ENCODE data around the gene SLC46A3. TPM values are rescaled to one million over a fixed set of nuclear protein-coding genes. Genes with fewer than 3 reads are reported as not detected.

SLC46A3 gene
- total RNA-seq, 4 donors from 2014 or later: 6.5 to 12.0 (median 9.0) TPM

DNA sequence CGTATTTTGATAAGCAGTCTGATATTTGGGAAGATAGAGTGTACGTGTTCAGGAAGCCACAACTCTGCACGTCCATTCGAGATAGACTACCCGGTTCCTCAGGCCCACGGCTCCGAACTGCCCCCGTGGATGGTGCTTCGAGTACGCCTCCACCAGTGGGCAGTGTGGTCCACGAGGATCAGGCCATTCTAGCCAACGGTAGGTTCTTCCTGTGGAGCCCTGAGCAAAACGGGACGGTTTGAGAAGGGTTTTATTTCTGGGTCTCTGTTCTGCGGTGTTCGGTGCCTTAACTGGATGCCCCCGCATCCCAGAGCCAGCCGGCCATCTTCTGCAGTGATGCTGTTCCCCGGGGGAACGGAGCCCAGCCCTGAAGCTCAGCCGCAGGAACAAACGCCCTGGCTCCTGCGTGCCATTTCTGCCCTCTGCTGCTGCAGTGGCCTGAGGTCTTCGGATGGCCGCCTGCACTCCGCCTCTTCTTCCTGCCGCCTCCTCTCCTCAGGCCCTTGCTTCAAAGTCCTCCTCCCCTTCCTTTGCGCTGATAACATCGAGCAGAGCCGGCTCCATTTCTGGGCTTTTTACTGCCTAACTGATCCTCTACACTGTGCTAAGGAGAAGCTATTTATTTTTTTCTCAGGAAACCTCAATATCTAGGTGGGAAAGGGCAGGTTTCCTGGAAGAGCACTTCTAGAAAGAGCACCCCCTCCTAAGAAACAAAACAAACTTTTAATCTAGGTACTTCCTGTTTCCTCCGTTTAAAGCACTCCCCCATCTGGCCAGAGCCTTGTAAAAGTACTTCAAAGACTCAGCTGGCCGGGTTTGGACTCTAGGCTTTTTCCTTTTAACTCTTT lies 36.2 kb upstream of the SLC46A3 start:
- peak overlapping the region in 1 of 4 donors; percentile 34 for H3K4me3 ChIP-seq
- DNase-seq (ENCODE audit: low spot score in 2 of 2): peak in 1 of 2 donors; percentile 32
- TF ChIP-seq, protein P1, sequence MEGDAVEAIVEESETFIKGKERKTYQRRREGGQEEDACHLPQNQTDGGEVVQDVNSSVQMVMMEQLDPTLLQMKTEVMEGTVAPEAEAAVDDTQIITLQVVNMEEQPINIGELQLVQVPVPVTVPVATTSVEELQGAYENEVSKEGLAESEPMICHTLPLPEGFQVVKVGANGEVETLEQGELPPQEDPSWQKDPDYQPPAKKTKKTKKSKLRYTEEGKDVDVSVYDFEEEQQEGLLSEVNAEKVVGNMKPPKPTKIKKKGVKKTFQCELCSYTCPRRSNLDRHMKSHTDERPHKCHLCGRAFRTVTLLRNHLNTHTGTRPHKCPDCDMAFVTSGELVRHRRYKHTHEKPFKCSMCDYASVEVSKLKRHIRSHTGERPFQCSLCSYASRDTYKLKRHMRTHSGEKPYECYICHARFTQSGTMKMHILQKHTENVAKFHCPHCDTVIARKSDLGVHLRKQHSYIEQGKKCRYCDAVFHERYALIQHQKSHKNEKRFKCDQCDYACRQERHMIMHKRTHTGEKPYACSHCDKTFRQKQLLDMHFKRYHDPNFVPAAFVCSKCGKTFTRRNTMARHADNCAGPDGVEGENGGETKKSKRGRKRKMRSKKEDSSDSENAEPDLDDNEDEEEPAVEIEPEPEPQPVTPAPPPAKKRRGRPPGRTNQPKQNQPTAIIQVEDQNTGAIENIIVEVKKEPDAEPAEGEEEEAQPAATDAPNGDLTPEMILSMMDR (IDR thresholded peaks at IDR 0.05): no peak
- TF ChIP-seq POLR2A (IDR thresholded peaks at IDR 0.05) (no peak), EP300 (IDR thresholded peaks at IDR 0.05) (no peak)
- no peaks in the 10 kb centered on the region for H3K27me3 ChIP-seq
- no peaks in the 10 kb centered on the region for H3K36me3 ChIP-seq
- peaks cover 0 to 16% (median 0%) of the 10 kb centered on the region in 4 donors for H3K4me1 ChIP-seq
- H3K9me3 ChIP-seq: peaks cover 0 to 26% (median 5%) of the 10 kb centered on the region in 4 donors
- H3K27ac ChIP-seq: peak overlapping the region in 1 of 4 donors; percentile 74
- WGBS, 2 donors: 67 to 72% methylated on average over 32 of the region's 32 CpGs

DNA sequence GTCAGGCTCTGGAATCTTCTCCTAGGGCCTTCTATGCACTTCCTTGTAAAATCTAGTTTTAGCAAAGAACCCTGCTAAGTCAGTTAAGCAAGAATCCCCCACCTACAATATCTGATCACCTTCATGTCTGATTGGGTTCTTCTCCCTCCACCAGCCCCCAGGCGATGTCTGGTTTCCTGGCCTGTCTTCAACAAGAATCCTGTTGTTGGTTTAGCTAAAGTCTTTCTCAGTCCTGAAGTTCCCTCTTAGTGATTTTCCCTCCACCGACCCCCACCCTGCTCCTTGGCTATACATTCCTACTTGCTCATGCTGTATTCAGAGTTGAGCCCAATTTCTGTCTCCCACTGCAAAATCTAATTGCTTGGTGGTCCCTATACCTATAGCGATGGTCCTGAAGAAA lies 35.2 kb upstream of the SLC46A3 start:
- no peaks in the 10 kb centered on the region for H3K27me3 ChIP-seq
- H3K4me3 ChIP-seq: no peak overlapping the region
- H3K4me1 ChIP-seq: peaks cover 0 to 16% (median 0%) of the 10 kb centered on the region in 4 donors
- DNase-seq (ENCODE audit: low spot score in 2 of 2): no peak
- 88 to 89% methylated on average over 3 of the region's 3 CpGs for WGBS, 2 donors
- TF ChIP-seq, protein P1 (IDR thresholded peaks at IDR 0.05): no peak
- TF ChIP-seq EP300 (IDR thresholded peaks at IDR 0.05): no peak
- H3K9me3 ChIP-seq: peaks cover 0 to 18% (median 5%) of the 10 kb centered on the region in 4 donors
- H3K36me3 ChIP-seq: no peaks in the 10 kb centered on the region
- H3K27ac ChIP-seq: peak overlapping the region in 2 of 4 donors; percentile 48 to 64

DNA sequence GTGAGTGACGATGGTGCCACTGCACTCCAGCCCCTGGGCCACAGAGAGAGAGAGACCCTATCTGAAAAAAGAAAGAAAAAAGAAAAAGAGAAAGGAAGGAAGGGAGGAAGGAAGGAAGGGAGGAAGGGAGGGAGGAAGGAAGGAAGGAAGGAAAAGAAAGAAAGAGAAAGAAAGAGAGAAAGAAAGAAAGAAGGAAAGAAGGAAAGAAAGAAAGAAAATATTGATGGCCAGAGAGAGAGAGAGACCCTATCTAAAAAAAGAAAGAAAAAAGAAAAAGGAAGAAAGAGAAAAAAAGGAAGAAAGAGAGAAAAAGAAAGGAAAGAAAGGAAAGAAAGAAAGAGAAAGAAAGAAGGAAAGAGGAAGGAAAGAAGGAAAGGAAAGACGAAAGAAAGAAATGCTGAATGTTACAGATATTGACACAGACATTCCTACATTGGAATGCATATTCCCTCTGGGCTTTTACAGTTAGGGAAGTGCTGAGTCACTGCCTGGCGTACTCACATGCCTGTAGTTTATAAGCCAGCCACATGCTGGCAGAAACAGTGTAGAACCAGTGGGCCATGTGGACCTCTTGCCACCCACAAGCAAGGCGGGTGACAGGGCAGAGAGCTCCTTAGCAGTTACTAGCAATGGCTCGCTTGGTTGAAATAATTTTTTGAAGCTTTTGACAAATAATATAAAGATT lies 34.6 kb upstream of the SLC46A3 start:
- TF ChIP-seq EP300 (IDR thresholded peaks at IDR 0.05) (peak in 1 of 2 donors; percentile 72), POLR2A (IDR thresholded peaks at IDR 0.05) (no peak)
- whole genome bisulfite sequencing, 2 donors: 35 to 37% methylated on average over 5 of the region's 5 CpGs

DNA sequence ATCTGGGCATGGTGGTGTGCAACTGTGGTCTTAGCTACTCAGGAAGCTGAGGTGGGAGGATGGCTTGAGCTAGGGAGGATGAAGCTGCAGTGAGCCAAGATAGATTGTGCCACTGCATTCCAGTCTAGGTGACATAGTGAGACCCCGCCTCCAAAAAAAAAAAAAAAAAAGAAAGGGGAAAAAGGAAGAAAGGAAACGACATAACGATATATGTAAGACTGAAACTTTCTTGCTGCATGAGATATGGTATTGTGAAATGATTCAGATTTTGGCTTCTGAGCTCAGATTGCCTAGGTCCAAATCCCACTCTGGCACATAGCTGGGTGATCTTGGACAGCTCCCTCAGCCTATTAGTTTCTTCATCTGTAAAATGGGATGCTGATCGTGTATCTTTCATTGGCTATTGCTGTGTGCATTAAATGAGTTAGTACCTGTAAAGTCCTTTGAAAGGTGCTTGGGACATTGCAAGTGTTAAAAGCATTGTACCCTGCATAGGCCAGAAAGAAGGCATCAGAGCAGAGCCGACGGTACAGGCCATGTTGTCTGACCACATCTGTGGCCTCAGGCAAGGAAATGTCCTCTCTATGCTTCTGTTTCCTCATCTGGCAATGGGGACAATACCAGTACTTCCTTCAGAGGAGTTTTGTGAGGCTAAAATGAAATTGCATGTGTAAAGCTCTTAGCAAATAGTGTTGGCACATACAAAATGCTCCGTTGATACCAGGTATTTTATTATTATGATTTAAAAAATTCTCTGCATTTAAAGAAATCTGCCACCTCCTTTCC lies 32.6 kb upstream of the SLC46A3 start:
- no peaks in the 10 kb centered on the region for H3K36me3 ChIP-seq
- DNase-seq (ENCODE audit: low spot score in 2 of 2): no peak
- peaks cover 0 to 16% (median 0%) of the 10 kb centered on the region in 4 donors for H3K4me1 ChIP-seq
- H3K27me3 ChIP-seq: no peaks in the 10 kb centered on the region
- 67 to 73% methylated on average over 7 of the region's 7 CpGs for WGBS, 2 donors
- no peaks in the 10 kb centered on the region for H3K9me3 ChIP-seq
- TF ChIP-seq EP300 (IDR thresholded peaks at IDR 0.05): no peak
- TF ChIP-seq POLR2A (IDR thresholded peaks at IDR 0.05): no peak
- TF ChIP-seq, protein P1 (IDR thresholded peaks at IDR 0.05): no peak
- no peak overlapping the region for H3K27ac ChIP-seq
- H3K4me3 ChIP-seq: no peak overlapping the region

More for the DNA sequence above, 34.6 kb upstream of the SLC46A3 start:
- peak; percentile 16 to 43 for DNase-seq (ENCODE audit: low spot score in 2 of 2)
- peak overlapping the region in 2 of 4 donors; percentile 48 to 66 for H3K27ac ChIP-seq
- H3K9me3 ChIP-seq: peaks cover 0 to 12% (median 2%) of the 10 kb centered on the region in 4 donors
- peaks cover 0 to 16% (median 0%) of the 10 kb centered on the region in 4 donors for H3K4me1 ChIP-seq
- H3K36me3 ChIP-seq: no peaks in the 10 kb centered on the region
- no peaks in the 10 kb centered on the region for H3K27me3 ChIP-seq
- no peak overlapping the region for H3K4me3 ChIP-seq
